Fibroblast of skin of scalp (primary cell): Measurements from ENCODE around the gene COX20. TPM values are rescaled to one million over a fixed set of nuclear protein-coding genes. Genes with fewer than 3 reads are reported as not detected.
"Not testable (repeated sequence)": the region's sequence is repeated elsewhere in the genome, so short reads cannot be mapped to it uniquely, and the experiment has no call there.

Experiments used
- DNase-seq: peaks from one replicate; pipeline ENCODE4 v3.0.0-alpha.2; 2013
- polyA plus RNA-seq, 2 experiments: library from polyadenylated mRNA; unstranded; fragments of 120-200 nt; gene quantifications; one replicate each; pipeline ENCODE4 v1.2.1, GENCODE V29; 2013; ENCODE audit not compliant: insufficient read length in 2 of 2

The COX20 gene
- 142 TPM for polyA plus RNA-seq (2013, experiment 1 of 2; ENCODE audit: insufficient read length)
- 147 TPM for polyA plus RNA-seq (2013, experiment 2 of 2; ENCODE audit: insufficient read length)

GRCh38 chr1:244835276-244836134, at the start of gene COX20:
Gene COX20 (plus strand): TSS chr1:244835658. CDS start chr1:244835715, 57 bp downstream.
- DNase-seq = peak; percentile 95

GRCh38 chr1:244788493-244789275, 46.8 kb upstream of the COX20 start:
- DNase-seq = no peak

- no peak for DNase-seq
These were observed 46.2 kb upstream of the COX20 start for GRCh38 chr1:244789276-244789580.

- no peak for DNase-seq
These were observed 45.7 kb upstream of the COX20 start for GRCh38 chr1:244789731-244790130.

- no peak for DNase-seq
These were observed 44.4 kb upstream of the COX20 start for GRCh38 chr1:244791061-244791460.

GRCh38 chr1:244792188-244792850, 43.1 kb upstream of the COX20 start:
- no peak for DNase-seq

GRCh38 chr1:244794071-244794470, 41.4 kb upstream of the COX20 start:
- no peak for DNase-seq

GRCh38 chr1:244794516-244794915, 40.9 kb upstream of the COX20 start:
- not testable (repeated sequence) for DNase-seq

GRCh38 chr1:244796719-244797406, 38.6 kb upstream of the COX20 start:
- peak; percentile 62 for DNase-seq

GRCh38 chr1:244800821-244801220, 34.6 kb upstream of the COX20 start:
- DNase-seq = no peak

- peak; percentile 36 for DNase-seq
These were observed 34.2 kb upstream of the COX20 start for GRCh38 chr1:244801246-244801645.

- DNase-seq = no peak
These were observed 33.4 kb upstream of the COX20 start for GRCh38 chr1:244802041-244802440.

- no peak for DNase-seq
These were observed 32.8 kb upstream of the COX20 start for GRCh38 chr1:244802556-244803239.

GRCh38 chr1:244804841-244805240, 30.6 kb upstream of the COX20 start:
- no peak for DNase-seq

- no peak for DNase-seq
These were observed 28.3 kb upstream of the COX20 start for GRCh38 chr1:244807138-244807537.

GRCh38 chr1:244810221-244810620, 25.2 kb upstream of the COX20 start:
- no peak for DNase-seq

GRCh38 chr1:244813327-244813726, 22.1 kb upstream of the COX20 start:
- DNase-seq = no peak

- DNase-seq = no peak
These were observed 19.8 kb upstream of the COX20 start for GRCh38 chr1:244815600-244816099.

GRCh38 chr1:244817415-244817894, 18.0 kb upstream of the COX20 start:
- DNase-seq = no peak

GRCh38 chr1:244820131-244820530, 15.3 kb upstream of the COX20 start:
- DNase-seq = no peak

- no peak for DNase-seq
These were observed 14.3 kb upstream of the COX20 start for GRCh38 chr1:244821134-244821533.

GRCh38 chr1:244822878-244823277, 12.6 kb upstream of the COX20 start:
- no peak for DNase-seq
